ENCODE results near the gene RPP38.

Gene RPP38

DNA sequence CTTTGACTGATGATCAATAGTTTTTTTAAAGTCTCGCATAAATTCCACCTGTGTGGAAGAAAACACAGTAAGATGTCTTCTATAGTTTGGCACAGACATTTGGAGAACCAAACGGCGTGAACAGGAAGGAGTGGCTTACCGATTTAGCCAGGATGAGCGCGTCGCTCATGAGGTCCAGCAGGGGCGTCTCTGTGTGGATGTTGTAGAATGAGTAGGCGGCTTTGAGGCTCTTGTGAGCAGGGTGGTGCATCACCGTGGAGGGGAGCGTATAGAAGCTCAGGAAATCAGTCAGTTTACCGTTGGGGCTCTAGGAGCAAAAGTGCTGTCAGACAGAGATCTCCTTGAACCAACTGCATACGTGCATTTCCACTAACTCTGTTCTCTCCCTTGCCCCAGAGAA lies 15.5 kb downstream of the RPP38 start:
- no peak for DNase-seq
- peaks cover 44 to 79% (median 46%) of the 10 kb centered on the region in 3 donors for H3K36me3 ChIP-seq
- H3K27ac ChIP-seq = no peak overlapping the region
- no peak overlapping the region for H3K4me3 ChIP-seq
- H3K9me3 ChIP-seq = no peaks in the 10 kb centered on the region
- no peaks in the 10 kb centered on the region for H3K27me3 ChIP-seq
- H3K4me1 ChIP-seq = no peaks in the 10 kb centered on the region
- TF ChIP-seq, protein P1, sequence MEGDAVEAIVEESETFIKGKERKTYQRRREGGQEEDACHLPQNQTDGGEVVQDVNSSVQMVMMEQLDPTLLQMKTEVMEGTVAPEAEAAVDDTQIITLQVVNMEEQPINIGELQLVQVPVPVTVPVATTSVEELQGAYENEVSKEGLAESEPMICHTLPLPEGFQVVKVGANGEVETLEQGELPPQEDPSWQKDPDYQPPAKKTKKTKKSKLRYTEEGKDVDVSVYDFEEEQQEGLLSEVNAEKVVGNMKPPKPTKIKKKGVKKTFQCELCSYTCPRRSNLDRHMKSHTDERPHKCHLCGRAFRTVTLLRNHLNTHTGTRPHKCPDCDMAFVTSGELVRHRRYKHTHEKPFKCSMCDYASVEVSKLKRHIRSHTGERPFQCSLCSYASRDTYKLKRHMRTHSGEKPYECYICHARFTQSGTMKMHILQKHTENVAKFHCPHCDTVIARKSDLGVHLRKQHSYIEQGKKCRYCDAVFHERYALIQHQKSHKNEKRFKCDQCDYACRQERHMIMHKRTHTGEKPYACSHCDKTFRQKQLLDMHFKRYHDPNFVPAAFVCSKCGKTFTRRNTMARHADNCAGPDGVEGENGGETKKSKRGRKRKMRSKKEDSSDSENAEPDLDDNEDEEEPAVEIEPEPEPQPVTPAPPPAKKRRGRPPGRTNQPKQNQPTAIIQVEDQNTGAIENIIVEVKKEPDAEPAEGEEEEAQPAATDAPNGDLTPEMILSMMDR (IDR thresholded peaks at IDR 0.05) = no peak
- intact Hi-C loops (cut with DNase I; ENCODE audit: low total_unique reads) = no loop called here

DNA sequence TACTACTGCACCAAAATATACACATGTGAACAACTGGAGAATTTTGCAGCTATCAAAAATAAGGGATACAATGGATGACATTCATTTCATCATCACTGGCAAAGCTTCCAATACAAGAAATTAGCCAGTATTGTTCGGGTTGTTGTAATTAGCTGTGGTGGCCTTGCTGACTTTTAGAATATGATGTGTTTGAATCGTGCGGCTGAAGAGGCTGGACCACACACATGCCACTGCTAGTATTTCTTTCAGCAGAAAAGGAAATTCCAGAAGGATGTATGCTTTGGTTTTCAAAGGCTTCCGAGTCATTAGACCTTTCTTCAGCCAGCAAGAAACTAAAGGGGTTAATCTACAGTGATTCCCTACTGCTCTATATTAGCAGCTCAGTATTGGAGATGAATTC lies 16.6 kb downstream of the RPP38 start:
- DNase-seq = no peak
- Histone ChIP-seq H3K4me3 (no peak overlapping the region), H3K9me3 (no peaks in the 10 kb centered on the region), H3K4me1 (no peaks in the 10 kb centered on the region), H3K27ac (no peak overlapping the region), H3K36me3 (peaks cover 44 to 79% (median 49%) of the 10 kb centered on the region in 3 donors), H3K27me3 (no peaks in the 10 kb centered on the region)
- TF ChIP-seq, protein P1 (IDR thresholded peaks at IDR 0.05) = no peak
- intact Hi-C loops (cut with DNase I; ENCODE audit: low total_unique reads) = no loop called here

DNA sequence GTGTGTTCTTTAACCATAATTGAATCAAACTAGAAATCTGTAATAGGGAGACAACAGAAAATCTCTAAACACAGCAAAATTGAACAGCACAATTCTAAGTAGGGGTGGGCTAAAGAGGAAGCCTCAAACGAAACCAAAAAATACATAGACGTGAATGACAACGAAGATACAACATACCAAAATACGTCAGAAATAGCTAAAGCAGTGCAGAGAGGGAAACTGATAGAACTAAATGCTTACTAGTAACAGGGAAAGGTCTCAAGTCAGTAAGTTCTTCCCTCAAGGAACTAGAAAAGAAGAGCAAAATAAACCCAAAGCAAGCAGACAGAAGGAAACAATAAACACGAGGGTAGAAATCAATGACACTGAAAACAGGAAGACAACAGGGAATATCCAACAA lies 19.1 kb downstream of the RPP38 start:
- no peak for DNase-seq
- H3K27me3 ChIP-seq = no peaks in the 10 kb centered on the region
- no peaks in the 10 kb centered on the region for H3K4me1 ChIP-seq
- TF ChIP-seq, protein P1 (IDR thresholded peaks at IDR 0.05) = no peak
- peaks cover 39 to 63% (median 48%) of the 10 kb centered on the region in 3 donors for H3K36me3 ChIP-seq
- intact Hi-C loops (cut with DNase I; ENCODE audit: low total_unique reads) = no loop called here
- H3K4me3 ChIP-seq = no peak overlapping the region
- no peaks in the 10 kb centered on the region for H3K9me3 ChIP-seq
- H3K27ac ChIP-seq = no peak overlapping the region

DNA sequence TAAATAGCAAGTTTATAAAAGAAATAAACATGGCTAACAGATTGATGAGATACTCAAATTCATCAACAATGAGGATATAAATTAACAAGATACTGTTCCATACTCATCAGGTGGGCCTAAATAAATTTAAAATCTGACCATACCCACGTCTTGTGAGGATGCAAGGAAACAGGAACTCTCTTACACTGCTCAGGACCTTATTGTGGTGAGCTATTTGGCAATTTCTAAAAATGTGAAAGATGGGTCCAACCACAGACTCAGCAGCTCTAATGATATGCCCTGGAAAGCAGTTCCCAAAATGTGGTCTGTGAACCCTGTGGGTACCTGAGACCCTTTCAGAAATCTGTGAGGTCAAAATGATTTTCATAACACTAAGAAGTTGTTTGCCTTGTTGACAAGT lies 21.5 kb downstream of the RPP38 start:
- peaks cover 0 to 5% (median 0%) of the 10 kb centered on the region in 4 donors for H3K4me1 ChIP-seq
- TF ChIP-seq, protein P1 (IDR thresholded peaks at IDR 0.05) = no peak
- no peak for DNase-seq
- H3K27me3 ChIP-seq = no peaks in the 10 kb centered on the region
- H3K9me3 ChIP-seq = no peaks in the 10 kb centered on the region
- no peak overlapping the region for H3K4me3 ChIP-seq
- H3K27ac ChIP-seq = no peak overlapping the region
- intact Hi-C loops (cut with DNase I; ENCODE audit: low total_unique reads) = no loop called here
- peaks cover 33 to 50% (median 42%) of the 10 kb centered on the region in 3 donors for H3K36me3 ChIP-seq

DNA sequence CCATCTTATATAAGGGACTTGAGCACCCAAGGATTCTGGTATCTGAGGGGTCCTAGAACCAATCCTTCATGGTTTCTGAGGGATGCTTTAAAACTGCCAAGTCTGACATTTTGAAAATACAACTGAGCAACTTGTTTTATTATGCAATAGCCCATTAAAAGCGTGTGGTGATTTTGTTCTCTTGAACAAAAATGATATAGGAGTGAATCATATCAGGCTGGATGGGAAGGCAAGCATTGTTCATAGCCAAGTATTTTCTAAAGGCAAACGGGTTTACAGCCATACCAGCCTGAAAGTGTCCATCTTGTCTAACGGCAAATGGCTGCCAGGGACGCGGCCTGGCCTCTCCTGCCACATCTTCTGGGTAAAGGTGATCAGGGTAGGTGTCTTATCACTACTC lies 23.4 kb downstream of the RPP38 start:
- DNase-seq = no peak
- Histone ChIP-seq H3K27ac (no peak overlapping the region), H3K4me1 (peaks cover 0 to 5% (median 0%) of the 10 kb centered on the region in 4 donors), H3K36me3 (peaks cover 39 to 55% (median 40%) of the 10 kb centered on the region in 3 donors), H3K27me3 (no peaks in the 10 kb centered on the region), H3K4me3 (no peak overlapping the region), H3K9me3 (no peaks in the 10 kb centered on the region)
- TF ChIP-seq, protein P1 (IDR thresholded peaks at IDR 0.05) = no peak
- intact Hi-C loops (cut with DNase I; ENCODE audit: low total_unique reads) = no loop called here

DNA sequence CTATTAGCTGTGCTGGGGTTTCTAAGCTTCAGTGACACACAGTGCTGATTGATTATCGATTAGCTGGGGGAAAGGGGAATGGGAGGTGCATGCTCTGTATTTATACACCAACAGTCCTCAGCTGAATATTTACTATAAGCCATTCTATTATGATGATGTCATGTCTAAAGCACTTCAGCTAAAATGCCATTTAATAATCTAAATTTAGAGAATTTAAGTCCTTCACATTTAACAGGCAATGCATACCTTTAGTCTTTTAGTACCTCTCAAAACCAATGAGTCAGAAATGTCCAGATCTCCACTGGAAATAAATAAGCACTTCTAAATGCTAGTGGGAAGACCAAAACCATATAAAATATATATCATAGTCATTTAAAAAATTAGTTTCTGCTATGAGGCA lies 24.6 kb downstream of the RPP38 start:
- Histone ChIP-seq H3K4me3 (no peak overlapping the region), H3K9me3 (no peaks in the 10 kb centered on the region), H3K4me1 (peaks cover 0 to 5% (median 0%) of the 10 kb centered on the region in 4 donors), H3K27ac (no peak overlapping the region), H3K36me3 (peaks cover 46 to 58% (median 51%) of the 10 kb centered on the region in 3 donors), H3K27me3 (no peaks in the 10 kb centered on the region)
- DNase-seq = no peak
- TF ChIP-seq, protein P1 (IDR thresholded peaks at IDR 0.05) = no peak
- intact Hi-C loops (cut with DNase I; ENCODE audit: low total_unique reads) = no loop called here

Measured in tibial artery (tissue), 4 donors.